Measurements from ENCODE around the gene PCDHA8.
"Not testable (repeated sequence)": the region's sequence is repeated elsewhere in the genome, so short reads cannot be mapped to it uniquely, and the experiment has no call there.

Gene PCDHA8

DNA sequence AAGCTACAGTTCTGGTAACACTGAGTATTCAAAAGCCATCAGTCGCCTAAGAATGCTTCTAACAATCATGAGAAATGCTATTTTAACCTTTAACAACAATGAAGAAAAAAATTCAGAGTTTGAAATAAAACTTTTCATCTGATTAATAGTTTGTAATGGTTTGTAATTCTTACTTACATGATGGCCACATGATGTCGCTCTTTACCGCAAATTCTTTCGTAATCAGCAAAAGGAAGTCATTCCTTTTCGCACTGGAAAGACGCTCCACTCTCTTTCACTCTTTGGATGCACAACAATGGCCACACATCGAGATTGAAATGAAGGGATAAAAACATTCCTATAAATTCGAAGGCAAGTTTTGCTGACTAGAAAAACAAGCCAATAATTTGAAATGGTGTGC, 7.0 kb upstream of the PCDHA8 start, which contains the start of gene PCDHA7:
Gene PCDHA7 (plus strand): TSS at position 277 of the 400 bp plus-strand sequence. CDS start 115 bp downstream, at position 392.
- no peak within 1 kb of the TSS for H3K4me3 ChIP-seq (ENCODE audit: low read depth, low read length)
- TF ChIP-seq MYC (IDR thresholded peaks at IDR 0.05; ENCODE audit: low read depth, low read length), result no peak
- TF ChIP-seq POLR2A (IDR thresholded peaks at IDR 0.05; ENCODE audit: extremely low read depth, insufficient read length), result no peak
- TF ChIP-seq, protein P1, sequence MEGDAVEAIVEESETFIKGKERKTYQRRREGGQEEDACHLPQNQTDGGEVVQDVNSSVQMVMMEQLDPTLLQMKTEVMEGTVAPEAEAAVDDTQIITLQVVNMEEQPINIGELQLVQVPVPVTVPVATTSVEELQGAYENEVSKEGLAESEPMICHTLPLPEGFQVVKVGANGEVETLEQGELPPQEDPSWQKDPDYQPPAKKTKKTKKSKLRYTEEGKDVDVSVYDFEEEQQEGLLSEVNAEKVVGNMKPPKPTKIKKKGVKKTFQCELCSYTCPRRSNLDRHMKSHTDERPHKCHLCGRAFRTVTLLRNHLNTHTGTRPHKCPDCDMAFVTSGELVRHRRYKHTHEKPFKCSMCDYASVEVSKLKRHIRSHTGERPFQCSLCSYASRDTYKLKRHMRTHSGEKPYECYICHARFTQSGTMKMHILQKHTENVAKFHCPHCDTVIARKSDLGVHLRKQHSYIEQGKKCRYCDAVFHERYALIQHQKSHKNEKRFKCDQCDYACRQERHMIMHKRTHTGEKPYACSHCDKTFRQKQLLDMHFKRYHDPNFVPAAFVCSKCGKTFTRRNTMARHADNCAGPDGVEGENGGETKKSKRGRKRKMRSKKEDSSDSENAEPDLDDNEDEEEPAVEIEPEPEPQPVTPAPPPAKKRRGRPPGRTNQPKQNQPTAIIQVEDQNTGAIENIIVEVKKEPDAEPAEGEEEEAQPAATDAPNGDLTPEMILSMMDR (IDR thresholded peaks at IDR 0.05; ENCODE audit: low read depth, low read length), result no peak
- TF ChIP-seq MAX (IDR thresholded peaks at IDR 0.05; ENCODE audit: low read depth, low read length), result no peak
- DNase-seq (ENCODE audit: low read depth), result peak; percentile 16

DNA sequence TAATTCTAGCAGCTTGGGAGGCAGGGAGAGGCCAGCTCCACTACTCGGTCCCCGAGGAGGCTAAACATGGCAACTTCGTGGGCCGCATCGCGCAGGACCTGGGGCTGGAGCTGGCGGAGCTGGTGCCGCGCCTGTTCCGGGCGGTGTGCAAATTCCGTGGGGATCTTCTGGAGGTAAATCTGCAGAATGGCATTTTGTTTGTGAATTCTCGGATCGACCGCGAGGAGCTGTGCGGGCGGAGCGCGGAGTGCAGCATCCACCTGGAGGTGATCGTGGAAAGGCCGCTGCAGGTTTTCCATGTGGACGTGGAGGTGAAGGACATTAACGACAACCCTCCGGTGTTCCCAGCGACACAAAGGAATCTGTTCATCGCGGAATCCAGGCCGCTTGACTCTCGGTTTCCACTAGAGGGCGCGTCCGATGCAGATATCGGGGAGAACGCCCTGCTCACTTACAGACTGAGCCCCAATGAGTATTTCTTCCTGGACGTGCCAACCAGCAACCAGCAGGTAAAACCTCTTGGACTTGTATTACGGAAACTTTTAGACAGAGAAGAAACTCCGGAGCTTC, 6.5 kb upstream of the PCDHA8 start:
- DNase-seq (ENCODE audit: low read depth); H3K4me3 ChIP-seq (ENCODE audit: low read depth, low read length): not testable (repeated sequence)

- DNase-seq (ENCODE audit: low read depth), result no peak
- TF ChIP-seq MYC (IDR thresholded peaks at IDR 0.05; ENCODE audit: low read depth, low read length) (no peak), POLR2A (IDR thresholded peaks at IDR 0.05; ENCODE audit: extremely low read depth, insufficient read length) (no peak), MAX (IDR thresholded peaks at IDR 0.05; ENCODE audit: low read depth, low read length) (no peak)
- TF ChIP-seq, protein P1 (IDR thresholded peaks at IDR 0.05; ENCODE audit: low read depth, low read length), result no peak
- no peak overlapping the region for H3K4me3 ChIP-seq (ENCODE audit: low read depth, low read length)
Measured at GRCh38 chr5:140835622-140836510, 5.1 kb upstream of the PCDHA8 start.

DNA sequence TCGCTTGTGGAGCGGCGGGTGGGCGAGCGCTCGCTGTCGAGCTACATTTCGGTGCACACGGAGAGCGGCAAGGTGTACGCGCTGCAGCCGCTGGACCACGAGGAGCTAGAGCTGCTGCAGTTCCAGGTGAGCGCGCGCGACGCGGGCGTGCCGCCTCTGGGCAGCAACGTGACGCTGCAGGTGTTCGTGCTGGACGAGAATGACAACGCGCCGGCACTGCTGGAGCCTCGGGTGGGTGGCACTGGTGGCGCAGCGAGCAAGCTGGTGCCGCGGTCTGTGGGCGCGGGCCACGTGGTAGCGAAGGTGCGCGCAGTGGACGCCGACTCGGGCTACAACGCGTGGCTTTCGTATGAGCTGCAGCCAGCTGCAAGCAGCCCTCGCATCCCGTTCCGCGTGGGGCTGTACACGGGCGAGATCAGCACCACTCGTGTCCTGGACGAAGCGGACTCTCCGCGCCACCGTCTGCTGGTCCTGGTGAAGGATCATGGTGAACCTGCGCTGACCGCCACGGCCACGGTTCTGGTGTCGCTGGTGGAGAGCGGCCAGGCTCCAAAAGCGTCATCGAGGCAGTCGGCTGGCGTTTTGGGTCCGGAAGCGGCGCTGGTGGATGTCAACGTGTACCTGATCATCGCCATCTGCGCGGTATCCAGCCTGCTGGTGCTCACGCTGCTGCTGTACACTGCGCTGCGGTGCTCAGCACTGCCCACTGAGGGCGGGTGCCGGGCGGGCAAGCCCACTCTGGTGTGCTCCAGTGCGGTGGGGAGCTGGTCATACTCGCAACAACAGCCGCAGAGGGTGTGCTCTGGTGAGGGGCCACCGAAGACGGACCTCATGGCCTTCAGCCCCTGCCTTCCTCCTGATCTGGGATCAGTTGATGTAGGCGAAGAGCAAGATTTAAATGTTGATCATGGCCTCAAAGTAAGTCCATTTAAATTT, 2.1 kb downstream of the PCDHA8 start:
- no peak for DNase-seq (ENCODE audit: low read depth)
- H3K4me3 ChIP-seq (ENCODE audit: low read depth, low read length), result no peak overlapping the region
- TF ChIP-seq MAX (IDR thresholded peaks at IDR 0.05; ENCODE audit: low read depth, low read length) (no peak), POLR2A (IDR thresholded peaks at IDR 0.05; ENCODE audit: extremely low read depth, insufficient read length) (no peak), MYC (IDR thresholded peaks at IDR 0.05; ENCODE audit: low read depth, low read length) (no peak)
- TF ChIP-seq, protein P1 (IDR thresholded peaks at IDR 0.05; ENCODE audit: low read depth, low read length), result no peak

DNA sequence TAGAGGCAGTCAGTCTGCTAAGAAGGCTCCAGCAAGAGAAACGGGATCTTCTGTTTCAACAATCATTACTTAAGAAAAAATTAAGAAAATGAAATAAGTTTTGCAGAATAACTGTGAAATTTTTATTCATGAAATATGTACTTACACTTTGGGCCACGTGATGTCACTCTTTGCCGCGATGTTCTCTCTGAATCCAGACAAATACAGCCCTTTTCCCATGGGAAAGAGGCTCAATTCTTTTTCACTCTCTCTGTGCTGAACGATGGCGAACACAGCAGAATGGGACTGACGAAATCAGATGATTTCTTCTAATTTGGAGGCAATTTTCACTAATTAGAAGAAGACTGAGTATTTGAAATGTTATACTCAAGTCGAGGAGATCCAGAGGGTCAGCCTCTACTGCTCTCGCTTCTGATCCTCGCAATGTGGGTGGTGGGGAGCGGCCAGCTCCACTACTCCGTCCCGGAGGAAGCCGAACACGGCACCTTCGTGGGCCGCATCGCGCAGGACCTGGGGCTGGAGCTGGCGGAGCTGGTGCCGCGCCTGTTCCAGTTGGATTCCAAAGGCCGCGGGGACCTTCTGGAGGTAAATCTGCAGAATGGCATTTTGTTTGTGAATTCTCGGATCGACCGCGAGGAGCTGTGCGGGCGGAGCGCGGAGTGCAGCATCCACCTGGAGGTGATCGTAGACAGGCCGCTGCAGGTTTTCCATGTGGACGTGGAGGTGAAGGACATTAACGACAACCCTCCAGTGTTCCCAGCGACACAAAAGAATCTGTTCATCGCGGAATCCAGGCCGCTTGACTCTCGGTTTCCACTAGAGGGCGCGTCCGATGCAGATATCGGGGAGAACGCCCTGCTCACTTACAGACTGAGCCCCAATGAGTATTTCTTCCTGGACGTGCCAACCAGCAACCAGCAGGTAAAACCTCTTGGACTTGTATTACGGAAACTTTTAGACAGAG, 7.4 kb downstream of the PCDHA8 start, which contains the start of gene PCDHA9:
Gene PCDHA9 (plus strand): TSS at position 244 of the 964 bp plus-strand sequence. CDS start 114 bp downstream, at position 358.
- H3K4me3 ChIP-seq (ENCODE audit: low read depth, low read length); DNase-seq (ENCODE audit: low read depth): not testable (repeated sequence)

GRCh38 chr5:140849831-140850634, 9.0 kb downstream of the PCDHA8 start:
- not testable (repeated sequence) for H3K4me3 ChIP-seq (ENCODE audit: low read depth, low read length); DNase-seq (ENCODE audit: low read depth)
